ENCODE data around the gene ERN1. TPM values are rescaled to one million over a fixed set of nuclear protein-coding genes. Genes with fewer than 3 reads are reported as not detected.

Gene ERN1
- polyA plus RNA-seq, 1 donor (not counting 4 experiments of a cell fraction or from before 2014, with no cell fraction given), result 7.1 TPM

GRCh38 chr17:64178011-64178825 is 48.3 kb upstream of the ERN1 start:
- no peak overlapping the region for H3K4me2 ChIP-seq (ENCODE audit: control insufficient read depth, extremely low read depth, insufficient read depth, low read depth, low read length)
- no peak overlapping the region for H3K9ac ChIP-seq (ENCODE audit: control insufficient read depth, extremely low read depth, insufficient read depth, low read length)
- no peaks in the 10 kb centered on the region for H3K79me2 ChIP-seq (ENCODE audit: control insufficient read depth, insufficient read depth, low read length)
- no peaks in the 10 kb centered on the region for H3K9me3 ChIP-seq (ENCODE audit: control insufficient read depth, low read depth, low read length)
- H3K27ac ChIP-seq (ENCODE audit: control insufficient read depth, insufficient read depth, low read length), result no peak overlapping the region
- no peak overlapping the region for H3K4me3 ChIP-seq (ENCODE audit: control insufficient read depth in 2 of 3, extremely low read depth in 1 of 3, insufficient read depth in 2 of 3, low read depth in 1 of 3, low read length in 3 of 3)
- H4K20me1 ChIP-seq (ENCODE audit: control insufficient read depth, extremely low read depth, insufficient read depth, low read length), result no peaks in the 10 kb centered on the region
- dilution Hi-C loops (cut with MboI; ENCODE audit: extremely low pct_ligation_motif_present, low sequenced_read_pairs), result no loop called here
- H3K27me3 ChIP-seq (ENCODE audit: control insufficient read depth, extremely low read depth, insufficient read depth, low read length), result no peaks in the 10 kb centered on the region
- no peaks in the 10 kb centered on the region for H3K4me1 ChIP-seq (ENCODE audit: control insufficient read depth, extremely low read depth, insufficient read depth, low read length)
- FAIRE-seq, result no peak
- H2AFZ ChIP-seq (ENCODE audit: control insufficient read depth, low read length), result no peak overlapping the region
- TF ChIP-seq EZH2 (IDR thresholded peaks at IDR 0.05; ENCODE audit: low read length), result no peak
- TF ChIP-seq, protein P1, sequence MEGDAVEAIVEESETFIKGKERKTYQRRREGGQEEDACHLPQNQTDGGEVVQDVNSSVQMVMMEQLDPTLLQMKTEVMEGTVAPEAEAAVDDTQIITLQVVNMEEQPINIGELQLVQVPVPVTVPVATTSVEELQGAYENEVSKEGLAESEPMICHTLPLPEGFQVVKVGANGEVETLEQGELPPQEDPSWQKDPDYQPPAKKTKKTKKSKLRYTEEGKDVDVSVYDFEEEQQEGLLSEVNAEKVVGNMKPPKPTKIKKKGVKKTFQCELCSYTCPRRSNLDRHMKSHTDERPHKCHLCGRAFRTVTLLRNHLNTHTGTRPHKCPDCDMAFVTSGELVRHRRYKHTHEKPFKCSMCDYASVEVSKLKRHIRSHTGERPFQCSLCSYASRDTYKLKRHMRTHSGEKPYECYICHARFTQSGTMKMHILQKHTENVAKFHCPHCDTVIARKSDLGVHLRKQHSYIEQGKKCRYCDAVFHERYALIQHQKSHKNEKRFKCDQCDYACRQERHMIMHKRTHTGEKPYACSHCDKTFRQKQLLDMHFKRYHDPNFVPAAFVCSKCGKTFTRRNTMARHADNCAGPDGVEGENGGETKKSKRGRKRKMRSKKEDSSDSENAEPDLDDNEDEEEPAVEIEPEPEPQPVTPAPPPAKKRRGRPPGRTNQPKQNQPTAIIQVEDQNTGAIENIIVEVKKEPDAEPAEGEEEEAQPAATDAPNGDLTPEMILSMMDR (optimal IDR thresholded peaks at IDR 0.05 in 1 of 3, IDR thresholded peaks at IDR 0.05 in 1 of 3, conservative IDR thresholded peaks at IDR 0.05 in 1 of 3; ENCODE audit: extremely low read depth in 1 of 3, insufficient read depth in 2 of 3, low read length in 3 of 3), result no peak
- no peak for DNase-seq (ENCODE audit: low read depth, low spot score)
- peaks cover 22 to 26% of the 10 kb centered on the region in 2 experiments for H3K36me3 ChIP-seq (ENCODE audit: control insufficient read depth in 2 of 2, extremely low read depth in 1 of 2, insufficient read depth in 2 of 2, low read length in 2 of 2)
- H3K9me1 ChIP-seq (ENCODE audit: control insufficient read depth, extremely low read depth, insufficient read depth, low read length), result no peaks in the 10 kb centered on the region

GRCh38 chr17:64177311-64178010 is 47.5 kb upstream of the ERN1 start:
- no peak for TF ChIP-seq EZH2 (IDR thresholded peaks at IDR 0.05; ENCODE audit: low read length)
- TF ChIP-seq, protein P1 (optimal IDR thresholded peaks at IDR 0.05 in 1 of 3, IDR thresholded peaks at IDR 0.05 in 1 of 3, conservative IDR thresholded peaks at IDR 0.05 in 1 of 3; ENCODE audit: extremely low read depth in 1 of 3, insufficient read depth in 2 of 3, low read length in 3 of 3), result no peak
- no peaks in the 10 kb centered on the region for H3K9me3 ChIP-seq (ENCODE audit: control insufficient read depth, low read depth, low read length)
- no peaks in the 10 kb centered on the region for H3K27me3 ChIP-seq (ENCODE audit: control insufficient read depth, extremely low read depth, insufficient read depth, low read length)
- H3K9ac ChIP-seq (ENCODE audit: control insufficient read depth, extremely low read depth, insufficient read depth, low read length), result no peak overlapping the region
- no peaks in the 10 kb centered on the region for H3K9me1 ChIP-seq (ENCODE audit: control insufficient read depth, extremely low read depth, insufficient read depth, low read length)
- H4K20me1 ChIP-seq (ENCODE audit: control insufficient read depth, extremely low read depth, insufficient read depth, low read length), result no peaks in the 10 kb centered on the region
- H2AFZ ChIP-seq (ENCODE audit: control insufficient read depth, low read length), result no peak overlapping the region
- DNase-seq (ENCODE audit: low read depth, low spot score) (no peak), FAIRE-seq (no peak)
- H3K4me2 ChIP-seq (ENCODE audit: control insufficient read depth, extremely low read depth, insufficient read depth, low read depth, low read length), result no peak overlapping the region
- no peak overlapping the region for H3K27ac ChIP-seq (ENCODE audit: control insufficient read depth, insufficient read depth, low read length)
- H3K79me2 ChIP-seq (ENCODE audit: control insufficient read depth, insufficient read depth, low read length), result no peaks in the 10 kb centered on the region
- no peak overlapping the region for H3K4me3 ChIP-seq (ENCODE audit: control insufficient read depth in 2 of 3, extremely low read depth in 1 of 3, insufficient read depth in 2 of 3, low read depth in 1 of 3, low read length in 3 of 3)
- dilution Hi-C loops (cut with MboI; ENCODE audit: extremely low pct_ligation_motif_present, low sequenced_read_pairs), result no loop called here
- H3K36me3 ChIP-seq (ENCODE audit: control insufficient read depth in 2 of 2, extremely low read depth in 1 of 2, insufficient read depth in 2 of 2, low read length in 2 of 2), result peaks cover 22 to 26% of the 10 kb centered on the region in 2 experiments
- H3K4me1 ChIP-seq (ENCODE audit: control insufficient read depth, extremely low read depth, insufficient read depth, low read length), result no peaks in the 10 kb centered on the region
